Gastroesophageal sphincter (tissue), 4 donors: ENCODE results near the gene FBXL20. TPM values are rescaled to one million over a fixed set of nuclear protein-coding genes. Genes with fewer than 3 reads are reported as not detected.
"Not testable (repeated sequence)": the region's sequence is repeated elsewhere in the genome, so short reads cannot be mapped to it uniquely, and the experiment has no call there.

Source experiments
- ATAC-seq: fragments of 150-250 bp; one replicate; pipeline ENCODE4 v1.9.1; 2016; ENCODE audit warnings: mild to moderate bottlenecking, moderate library complexity
- H3K27ac ChIP-seq, 4 donors: fragments of 200-600 bp; sonication (generic) in 3 of 4; 1 replicate in 3 of 4; 2 replicates in 1 of 4; pipeline ENCODE4 v1.5.1; 2016 to 2019
- H3K27me3 ChIP-seq: fragments of 200-600 bp; sonication (generic); one replicate; pipeline ENCODE4 v1.5.1; 2019
- H3K36me3 ChIP-seq, 2 donors: fragments of 200-600 bp; sonication (generic); one replicate each; pipeline ENCODE4 v1.5.1; 2019; ENCODE audit warnings: control low read depth in 1 of 2
- H3K4me1 ChIP-seq, 3 donors: fragments of 200-600 bp; sonication (generic); 1 replicate in 2 of 3; 2 replicates in 1 of 3; pipeline ENCODE4 v1.5.1; 2016 to 2019; ENCODE audit warnings: control low read depth in 2 of 3
- H3K4me3 ChIP-seq, 2 donors: fragments of 200-600 bp; sonication (generic); one replicate each; pipeline ENCODE4 v1.5.1; 2019; ENCODE audit warnings: mild to moderate bottlenecking in 1 of 2, moderate library complexity in 1 of 2
- H3K9me3 ChIP-seq, 3 donors: fragments of 200-600 bp; sonication (generic); one replicate each; pipeline ENCODE4 v1.5.1; 2017 to 2019; ENCODE audit warnings: control low read depth in 2 of 3
- EP300 ChIP-seq: sonication (generic); formaldehyde crosslinking; IDR thresholded peaks from one replicate; pipeline ENCODE4 v1.6.1; 2017; ENCODE audit warnings: antibody characterized with exemption, mild to moderate bottlenecking
- POLR2A ChIP-seq, 2 donors: fragments of 450-650 bp; IDR thresholded peaks; one replicate each; pipeline ENCODE4 v1.6.1; 2017; ENCODE audit warnings: antibody characterized with exemption in 2 of 2, mild to moderate bottlenecking in 2 of 2, moderate library complexity in 1 of 2
- POLR2AphosphoS5 ChIP-seq: sonication (generic); formaldehyde crosslinking; IDR thresholded peaks from one replicate; pipeline ENCODE4 v1.6.1; 2017; ENCODE audit warnings: antibody characterized with exemption
- WGBS, 2 donors: methylation state at CpG; one replicate each; pipeline ENCODE4 v1.1.5; 2018; ENCODE audit warnings: low coverage in 1 of 2; 5-methylcytosine and 5-hydroxymethylcytosine counted together
- total RNA-seq, 4 donors: library from RNA; depleted of rRNA; stranded (reverse); fragments of >200 nt; gene quantifications; one replicate each; pipeline ENCODE4 v1.1.0, GENCODE V29; 2016
- TF ChIP-seq, protein P1 (sequence below), 4 experiments: fragments of 200-600 bp in 2 of 4; fragments of 450-650 bp in 2 of 4; sonication (generic) in 1 of 4; IDR thresholded peaks; one replicate each; pipeline ENCODE4 v1.5.1; 2017 to 2019; ENCODE audit warnings: antibody characterized with exemption in 4 of 4, mild to moderate bottlenecking in 2 of 4, moderate library complexity in 2 of 4

The FBXL20 gene
- total RNA-seq, 4 donors from 2014 or later = 16.8 to 25.9 (median 21.5) TPM

DNA sequence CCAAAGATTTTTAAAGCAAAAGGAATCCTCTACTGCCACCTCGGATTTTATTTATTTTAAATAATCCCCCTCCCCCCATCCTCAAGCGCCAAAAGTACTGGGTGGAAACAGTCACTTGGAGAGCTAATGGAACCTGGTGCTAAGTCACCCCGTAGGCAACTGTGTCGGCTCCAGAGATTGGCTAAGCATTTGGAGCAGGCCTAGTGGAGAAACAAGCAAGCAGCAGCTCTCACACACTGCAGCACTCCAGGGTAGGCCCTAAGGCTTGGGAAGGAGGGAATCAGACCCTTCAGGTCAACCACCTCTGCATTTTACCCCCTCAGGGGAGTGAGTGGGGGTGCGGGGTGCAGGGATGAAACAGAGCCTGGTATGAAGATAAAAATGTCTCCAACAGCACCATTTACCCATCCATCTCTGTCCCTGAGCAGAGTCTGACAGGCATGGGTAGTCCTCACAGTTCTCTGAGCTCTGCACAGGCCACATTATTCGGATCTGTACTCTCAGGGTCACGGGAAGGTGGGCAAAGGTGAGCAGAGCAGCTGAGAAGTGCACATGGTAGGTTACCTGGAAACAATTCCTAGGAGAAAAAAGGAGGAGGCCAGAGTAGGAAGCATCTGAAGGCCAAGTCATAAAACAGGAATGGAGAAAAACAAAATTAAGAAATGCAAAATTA lies 148.5 kb downstream of the FBXL20 start:
- TF ChIP-seq POLR2AphosphoS5 (no peak), POLR2A (IDR thresholded peaks at IDR 0.05) (no peak), EP300 (no peak)
- TF ChIP-seq, protein P1, sequence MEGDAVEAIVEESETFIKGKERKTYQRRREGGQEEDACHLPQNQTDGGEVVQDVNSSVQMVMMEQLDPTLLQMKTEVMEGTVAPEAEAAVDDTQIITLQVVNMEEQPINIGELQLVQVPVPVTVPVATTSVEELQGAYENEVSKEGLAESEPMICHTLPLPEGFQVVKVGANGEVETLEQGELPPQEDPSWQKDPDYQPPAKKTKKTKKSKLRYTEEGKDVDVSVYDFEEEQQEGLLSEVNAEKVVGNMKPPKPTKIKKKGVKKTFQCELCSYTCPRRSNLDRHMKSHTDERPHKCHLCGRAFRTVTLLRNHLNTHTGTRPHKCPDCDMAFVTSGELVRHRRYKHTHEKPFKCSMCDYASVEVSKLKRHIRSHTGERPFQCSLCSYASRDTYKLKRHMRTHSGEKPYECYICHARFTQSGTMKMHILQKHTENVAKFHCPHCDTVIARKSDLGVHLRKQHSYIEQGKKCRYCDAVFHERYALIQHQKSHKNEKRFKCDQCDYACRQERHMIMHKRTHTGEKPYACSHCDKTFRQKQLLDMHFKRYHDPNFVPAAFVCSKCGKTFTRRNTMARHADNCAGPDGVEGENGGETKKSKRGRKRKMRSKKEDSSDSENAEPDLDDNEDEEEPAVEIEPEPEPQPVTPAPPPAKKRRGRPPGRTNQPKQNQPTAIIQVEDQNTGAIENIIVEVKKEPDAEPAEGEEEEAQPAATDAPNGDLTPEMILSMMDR (IDR thresholded peaks at IDR 0.05) = no peak
- Histone ChIP-seq H3K9me3 (no peaks in the 10 kb centered on the region), H3K27ac (no peak overlapping the region), H3K4me1 (no peaks in the 10 kb centered on the region), H3K4me3 (no peak overlapping the region), H3K36me3 (peaks cover 0 to 63% of the 10 kb centered on the region in 2 donors), H3K27me3 (no peaks in the 10 kb centered on the region)
- WGBS, 2 donors = 30 to 48% methylated on average over 3 to 7 of the region's 7 CpGs
- no peak for ATAC-seq

DNA sequence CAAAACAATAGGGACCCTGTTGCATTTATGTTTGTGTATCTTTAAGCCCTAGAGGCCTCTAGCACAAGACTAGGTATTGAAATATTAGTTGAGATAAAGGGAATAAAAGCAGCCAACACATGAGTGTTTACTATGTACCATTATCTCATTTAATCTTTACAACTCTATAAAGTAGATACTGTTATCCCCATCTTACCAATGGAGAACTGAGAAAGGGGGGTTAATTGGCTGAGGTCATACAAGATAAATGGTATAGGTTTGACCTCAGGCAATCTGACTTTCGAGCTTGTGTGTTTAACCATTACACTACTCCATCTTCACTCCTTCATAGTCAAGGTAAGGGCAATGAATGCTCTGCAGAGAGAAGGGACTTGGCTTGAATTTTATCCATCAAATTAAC lies 149.4 kb downstream of the FBXL20 start:
- peaks cover 0 to 54% of the 10 kb centered on the region in 2 donors for H3K36me3 ChIP-seq
- 67 to 80% methylated on average over 1 of the region's 1 CpG for WGBS, 2 donors
- H3K27ac ChIP-seq = no peak overlapping the region
- no peaks in the 10 kb centered on the region for H3K4me1 ChIP-seq
- no peak for ATAC-seq
- no peaks in the 10 kb centered on the region for H3K9me3 ChIP-seq
- no peak overlapping the region for H3K4me3 ChIP-seq
- TF ChIP-seq, protein P1 (IDR thresholded peaks at IDR 0.05) = no peak
- TF ChIP-seq POLR2AphosphoS5 (no peak), POLR2A (IDR thresholded peaks at IDR 0.05) (no peak), EP300 (no peak)
- H3K27me3 ChIP-seq = no peaks in the 10 kb centered on the region

DNA sequence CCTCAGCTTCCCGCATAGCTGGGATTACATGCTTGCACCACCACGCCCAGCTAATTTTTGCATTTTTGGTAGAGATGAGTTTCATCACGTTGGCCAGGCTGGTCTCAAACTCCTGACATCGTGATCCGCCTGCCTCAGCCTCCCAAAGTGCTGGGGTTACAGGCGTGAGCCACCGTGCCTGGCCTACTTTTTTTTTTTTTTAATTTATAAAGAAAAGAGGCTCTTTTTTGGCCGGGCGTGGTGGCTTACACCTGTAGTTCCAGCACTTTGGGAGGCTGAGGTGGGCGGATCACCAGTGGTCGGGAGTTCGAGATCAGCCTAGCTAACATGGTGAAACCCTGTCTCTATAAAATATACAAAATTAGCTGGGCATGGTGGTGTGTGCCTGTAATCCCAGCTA lies 151.3 kb downstream of the FBXL20 start:
- not testable (repeated sequence) for ATAC-seq, H3K27ac ChIP-seq, H3K4me1 ChIP-seq, H3K27me3 ChIP-seq, H3K9me3 ChIP-seq, H3K4me3 ChIP-seq
- peaks cover 0 to 36% of the 10 kb centered on the region in 2 donors for H3K36me3 ChIP-seq
- 92 to 96% methylated on average over 6 to 9 of the region's 12 CpGs for WGBS, 2 donors

DNA sequence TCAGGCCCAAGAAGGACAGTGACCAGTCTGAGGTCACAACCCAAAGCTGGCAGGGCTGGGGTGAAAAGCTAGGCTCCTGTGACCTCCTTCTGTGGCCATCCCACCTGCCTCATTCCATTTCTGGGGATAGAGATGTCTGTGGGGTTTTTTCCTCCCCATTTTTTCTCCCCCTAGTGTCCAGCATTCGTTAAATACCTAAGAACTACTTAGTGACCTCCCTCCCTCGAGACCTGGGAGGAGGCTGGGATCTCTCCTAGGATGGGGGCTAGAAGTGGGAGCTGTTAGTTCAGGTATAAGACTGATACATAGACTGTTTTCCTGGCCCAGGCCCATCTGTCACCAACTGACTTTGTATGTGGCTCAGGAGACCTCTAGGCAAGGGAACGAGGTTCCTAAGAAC lies 155.2 kb downstream of the FBXL20 start:
- Histone ChIP-seq H3K36me3 (peaks cover 0 to 5% of the 10 kb centered on the region in 2 donors), H3K4me3 (no peak overlapping the region), H3K9me3 (no peaks in the 10 kb centered on the region), H3K27me3 (peaks cover 21% of the 10 kb centered on the region), H3K4me1 (peaks cover 0 to 14% (median 0%) of the 10 kb centered on the region in 3 donors), H3K27ac (no peak overlapping the region)
- no peak for ATAC-seq
- TF ChIP-seq EP300 (no peak), POLR2AphosphoS5 (no peak), POLR2A (IDR thresholded peaks at IDR 0.05) (no peak)
- TF ChIP-seq, protein P1 (IDR thresholded peaks at IDR 0.05) = no peak
- 40 to 100% methylated on average over 1 to 3 of the region's 3 CpGs for WGBS, 2 donors

DNA sequence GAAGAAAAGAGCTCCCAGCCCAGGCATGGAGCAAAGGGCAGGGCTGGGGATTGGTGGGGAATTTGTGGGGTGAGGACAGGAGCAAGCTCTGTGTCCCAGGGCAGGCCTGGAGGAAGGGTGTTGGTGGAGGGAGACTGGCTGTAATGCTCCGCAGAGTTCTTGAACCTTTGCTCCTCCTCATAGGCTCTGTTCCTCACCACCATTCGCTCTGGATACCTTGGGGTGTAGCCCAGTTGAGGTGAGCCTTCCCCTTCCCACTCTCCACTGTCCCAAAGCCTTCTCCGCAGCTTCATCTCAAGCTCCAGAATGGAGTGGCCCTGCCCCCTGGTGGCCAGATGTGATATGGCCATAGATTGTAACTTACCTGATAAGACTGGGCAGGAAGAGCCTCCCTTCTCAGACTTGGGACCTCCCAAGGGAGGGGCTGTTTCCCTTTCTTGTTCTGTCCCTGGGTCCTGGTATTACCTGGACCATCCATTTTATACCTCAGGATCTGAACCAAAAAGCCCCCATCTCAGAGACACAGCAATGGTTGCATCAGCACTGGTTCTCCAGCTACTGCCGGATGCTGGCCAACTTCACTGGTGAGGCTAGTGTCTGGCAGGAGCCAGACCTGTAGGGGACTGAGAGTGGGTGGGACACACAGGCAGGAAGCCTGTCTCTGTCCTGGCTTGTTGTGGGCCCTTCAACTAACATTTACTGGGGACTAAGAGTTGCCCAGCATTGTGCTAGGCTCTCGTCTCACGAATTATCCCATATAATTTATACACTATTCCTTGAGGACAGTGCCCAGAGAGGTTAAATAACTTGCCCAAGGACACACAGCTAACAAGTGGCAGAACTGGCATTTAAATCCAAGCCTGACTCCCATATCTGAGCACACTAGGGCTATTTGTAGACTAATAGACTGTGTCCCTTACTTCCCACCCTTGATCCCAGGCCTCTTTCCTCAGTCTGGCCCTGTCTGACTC lies 156.5 kb downstream of the FBXL20 start:
- no peaks in the 10 kb centered on the region for H3K9me3 ChIP-seq
- peaks cover 32% of the 10 kb centered on the region for H3K27me3 ChIP-seq
- WGBS, 2 donors = 35% methylated on average over 6 of the region's 6 CpGs; no CpG with 5 or more reads in 1 of the 2 donors
- H3K4me3 ChIP-seq = no peak overlapping the region
- peaks cover 0 to 14% (median 0%) of the 10 kb centered on the region in 3 donors for H3K4me1 ChIP-seq
- TF ChIP-seq POLR2AphosphoS5 (no peak), EP300 (no peak), POLR2A (IDR thresholded peaks at IDR 0.05) (peak in 1 of 2 donors; percentile 2)
- TF ChIP-seq, protein P1 (IDR thresholded peaks at IDR 0.05) = peak; percentile 91 to 98 (median 94)
- H3K36me3 ChIP-seq = no peaks in the 10 kb centered on the region
- peak; percentile 81 for ATAC-seq
- H3K27ac ChIP-seq = no peak overlapping the region
